ENCODE data around the gene FBXO15.
A peak's percentile ranks its signal among the peaks of the same experiment; 100 is the strongest.

Gene FBXO15

DNA sequence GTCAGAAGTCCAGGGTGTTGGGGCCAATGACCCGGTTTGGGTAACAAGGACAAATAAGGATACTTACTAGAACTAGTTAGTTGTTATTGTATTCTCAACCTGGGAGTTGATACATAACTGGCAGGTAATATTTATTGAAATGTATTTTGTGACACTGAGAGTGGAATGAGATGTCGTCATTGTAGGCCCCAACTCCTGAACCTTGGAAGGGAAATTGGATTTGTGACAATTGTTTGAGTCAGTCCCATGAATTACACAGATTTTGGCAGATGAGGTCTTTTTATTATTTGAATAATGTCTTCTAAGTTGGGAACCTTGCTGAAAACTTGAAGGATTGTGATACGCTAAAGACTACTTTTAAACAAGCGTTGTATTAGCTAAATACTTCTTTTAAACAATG lies 5.7 kb upstream of the FBXO15 start:
- DNase-seq, result no peak

- no peak for DNase-seq
These were observed 5.2 kb upstream of the FBXO15 start for GRCh38 chr18:74152857-74153256.

- no peak for DNase-seq
These were observed 4.6 kb upstream of the FBXO15 start for GRCh38 chr18:74152270-74152669.

GRCh38 chr18:74149878-74150277 lies 2.2 kb upstream of the FBXO15 start:
- DNase-seq, result no peak

GRCh38 chr18:74148543-74149070 lies 973 bp upstream of the FBXO15 start:
- no peak for DNase-seq

- no peak for DNase-seq
These were observed 199 bp downstream of the FBXO15 start for GRCh38 chr18:74147491-74147778.

DNA sequence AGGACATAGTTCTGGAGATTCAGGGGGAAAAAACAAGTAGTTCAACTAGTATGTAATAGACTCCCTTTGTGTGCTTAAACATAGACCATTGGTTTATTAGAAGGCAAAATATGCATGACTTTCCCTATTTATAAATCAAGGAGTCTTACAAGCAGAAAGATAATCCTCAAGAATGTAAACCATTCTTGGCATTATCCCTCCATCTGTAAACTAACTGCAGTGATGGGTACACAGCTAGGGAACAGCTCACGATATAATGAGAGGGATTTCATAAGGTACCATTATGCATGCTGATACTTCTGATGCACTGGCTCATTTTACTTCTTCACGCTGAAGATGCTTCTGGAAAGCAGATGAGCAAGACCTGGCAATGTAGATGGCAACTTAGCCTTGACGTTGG lies 878 bp downstream of the FBXO15 start:
- DNase-seq, result peak in 1 of 3 experiments; percentile 81

DNA sequence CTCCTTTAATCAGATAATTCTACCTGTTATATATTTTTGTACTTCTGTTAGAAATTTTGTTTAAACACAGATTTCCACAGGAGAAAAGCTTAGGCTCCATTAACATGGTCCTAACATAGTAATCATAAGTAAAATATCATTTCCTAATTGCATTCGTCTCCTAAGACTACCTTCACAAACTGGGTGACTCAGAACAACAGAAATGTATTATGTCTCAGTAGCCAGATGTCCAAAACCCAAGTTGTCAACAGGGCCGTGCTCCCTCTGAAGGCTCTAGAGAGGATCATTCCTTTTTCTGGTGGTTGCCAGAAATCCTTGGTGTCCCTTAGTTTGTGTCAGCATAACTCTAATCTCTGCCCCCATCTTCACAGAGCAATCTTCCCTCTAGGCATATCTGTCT lies 5.4 kb downstream of the FBXO15 start:
- no peak for DNase-seq

DNA sequence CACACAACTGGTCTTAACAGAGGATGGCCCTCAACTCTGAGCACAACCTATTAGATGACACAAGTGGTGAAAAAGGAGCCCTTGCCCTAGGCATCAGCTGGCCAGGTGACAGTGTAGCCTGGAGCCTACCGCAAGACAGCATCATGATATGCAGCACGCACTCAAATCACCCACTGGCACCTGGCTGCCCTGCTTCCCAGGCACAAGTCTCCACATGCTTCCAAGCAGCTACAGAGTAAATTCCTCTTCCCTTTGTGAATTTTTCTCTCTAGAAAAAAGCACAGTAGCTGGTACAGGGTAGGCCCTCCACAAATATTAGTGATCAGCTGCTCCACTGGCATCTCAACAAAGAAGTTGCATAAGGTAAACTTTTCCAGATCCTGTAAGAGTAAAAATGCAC lies 6.0 kb downstream of the FBXO15 start:
- DNase-seq, result peak in 1 of 3 experiments; percentile 30

GRCh38 chr18:74140582-74140981 lies 7.1 kb downstream of the FBXO15 start:
- DNase-seq, result no peak

- DNase-seq, result no peak
These were observed 7.7 kb downstream of the FBXO15 start for GRCh38 chr18:74139888-74140287.

GRCh38 chr18:74139411-74139810 lies 8.2 kb downstream of the FBXO15 start:
- no peak for DNase-seq

DNA sequence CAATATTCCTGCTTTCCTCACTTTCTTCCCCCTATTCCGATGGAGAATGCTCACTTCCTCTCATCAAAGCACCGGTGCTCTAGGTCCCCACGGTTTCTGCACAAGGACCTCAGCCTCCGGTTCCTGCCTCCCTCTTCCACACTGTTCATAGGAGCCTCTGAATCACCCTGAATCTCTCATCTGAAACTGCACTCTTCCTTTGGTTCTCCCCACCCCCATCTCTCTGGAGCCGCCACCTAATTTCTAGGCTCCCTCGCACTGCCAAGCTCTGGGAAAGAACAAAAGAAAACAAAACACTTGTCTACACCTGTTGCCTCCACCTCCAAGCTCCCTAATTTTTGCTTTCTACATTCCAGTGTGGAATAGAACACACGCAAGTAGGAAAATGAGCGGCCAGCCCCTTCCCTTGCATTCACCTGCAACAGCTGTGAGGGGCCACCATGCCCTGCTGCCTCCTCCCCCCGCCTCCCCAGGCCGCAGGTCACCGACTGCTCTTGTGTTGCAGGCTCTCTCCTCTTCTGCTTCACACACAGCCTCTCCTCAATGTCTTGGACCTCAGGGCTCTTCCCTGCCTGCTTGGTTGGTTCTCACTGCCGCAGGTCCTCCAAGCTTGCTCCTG lies 9.6 kb downstream of the FBXO15 start:
- DNase-seq, result peak in 2 of 3 experiments; percentile 26 to 43

GRCh38 chr18:74132201-74132600 lies 15.4 kb downstream of the FBXO15 start:
- DNase-seq, result no peak

DNA sequence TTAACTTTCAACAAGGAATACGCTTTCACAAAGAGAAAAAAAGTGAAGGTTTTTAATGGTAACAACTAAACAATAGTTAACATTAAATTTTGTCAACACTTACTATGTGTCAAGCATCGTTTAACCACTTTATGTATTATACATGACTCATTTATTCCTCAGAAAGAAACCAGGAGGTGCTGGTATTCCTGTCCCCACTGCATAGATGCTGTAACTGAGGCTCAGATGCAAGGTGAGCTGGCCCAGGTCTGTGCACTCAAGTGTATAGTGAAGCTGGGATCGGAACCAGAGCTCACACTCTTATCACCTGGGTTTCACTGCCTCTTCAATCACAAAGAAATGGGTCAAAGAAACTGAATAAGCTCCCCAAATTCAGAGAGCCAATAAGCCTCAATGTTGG lies 16.5 kb downstream of the FBXO15 start:
- no peak for DNase-seq

- peak in 1 of 3 experiments; percentile 24 for DNase-seq
These were observed 19.5 kb downstream of the FBXO15 start for GRCh38 chr18:74128159-74128558.

DNA sequence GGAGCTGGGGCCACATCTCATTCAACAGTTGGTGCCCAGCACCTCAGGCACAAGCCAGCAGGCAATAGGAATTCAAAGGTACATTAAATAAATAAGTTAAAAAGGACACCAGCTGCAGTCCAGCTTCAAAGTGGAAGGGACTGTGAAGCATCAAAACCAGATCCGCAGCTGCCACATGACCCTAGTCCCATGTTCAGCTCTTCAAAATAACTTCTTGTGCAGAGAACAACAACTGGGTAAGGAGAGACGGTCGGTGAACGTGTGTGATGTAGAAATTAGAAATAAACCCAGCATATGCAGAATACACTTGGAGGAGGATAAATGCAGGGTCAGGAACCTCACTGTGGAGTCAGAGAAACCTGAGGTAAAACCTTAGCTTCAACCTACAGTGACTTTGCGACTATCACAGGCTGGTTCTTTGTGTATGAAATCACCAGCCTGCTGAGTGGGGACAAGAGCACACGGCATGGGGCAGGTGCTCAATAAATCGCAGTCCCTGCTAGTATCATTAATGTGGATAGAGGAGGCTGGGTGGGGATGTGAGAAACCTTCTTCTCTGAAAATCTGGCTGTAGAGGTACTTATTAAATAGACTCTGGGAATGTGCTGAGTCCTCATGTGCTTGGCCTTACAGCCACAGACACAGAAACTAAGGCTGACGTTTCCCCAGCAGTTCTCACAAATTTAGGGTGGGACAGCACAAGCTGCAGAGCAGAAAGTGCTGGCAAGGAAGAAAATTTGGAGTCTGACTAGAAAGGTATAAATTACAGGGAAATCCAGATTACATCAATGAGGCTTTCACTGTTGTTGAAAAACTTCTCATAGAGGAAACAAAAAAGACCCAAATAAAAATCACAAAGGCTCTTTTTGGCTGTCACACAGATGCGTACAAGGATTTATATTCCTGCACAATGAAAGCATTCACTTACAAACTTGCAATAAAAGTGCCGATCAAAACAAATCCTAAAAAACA lies 20.7 kb downstream of the FBXO15 start:
- DNase-seq, result peak in 2 of 3 experiments; percentile 24 to 62

- no peak for DNase-seq
These were observed 23.0 kb downstream of the FBXO15 start for GRCh38 chr18:74124642-74125041.

DNA sequence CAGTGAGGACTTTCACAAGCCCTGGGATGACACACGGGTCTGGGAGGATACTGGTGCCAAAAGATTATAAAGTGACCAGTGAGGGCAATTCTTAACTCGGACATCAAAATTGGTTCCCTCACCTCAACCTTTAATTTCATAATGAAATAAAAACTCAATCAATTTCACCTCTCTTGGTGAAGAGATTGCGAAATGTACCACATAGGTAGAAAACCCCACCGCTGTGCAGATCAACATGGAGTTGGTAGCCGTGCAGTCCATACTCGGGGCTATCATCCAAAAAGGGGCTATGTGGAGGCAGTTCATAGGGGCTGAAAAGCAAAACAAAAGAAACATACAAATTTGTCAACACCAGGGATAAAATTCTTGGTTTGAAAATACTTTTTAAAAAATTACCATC lies 24.4 kb downstream of the FBXO15 start:
- DNase-seq, result no peak

- peak in 1 of 3 experiments; percentile 77 for DNase-seq
These were observed 30.7 kb downstream of the FBXO15 start for GRCh38 chr18:74116633-74117554.

DNA sequence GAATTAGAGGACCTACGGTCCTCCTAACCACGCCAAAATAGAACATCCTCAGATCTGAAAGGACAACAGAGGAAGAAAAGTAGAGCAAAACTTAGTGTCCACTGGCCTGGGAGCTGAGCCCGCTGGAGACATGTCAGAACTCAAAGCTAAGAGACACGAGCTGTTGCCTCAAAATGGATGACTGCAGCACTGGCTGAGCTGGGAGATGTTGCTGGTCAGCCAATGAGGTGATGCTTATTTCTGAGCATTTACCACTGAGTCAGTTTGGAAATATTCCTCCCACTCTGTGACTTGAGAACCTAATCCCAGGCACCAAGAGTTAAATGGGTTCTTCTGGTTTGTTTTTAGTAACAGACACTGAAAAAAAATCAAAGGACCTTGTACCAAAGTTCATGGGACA lies 32.6 kb downstream of the FBXO15 start:
- no peak for DNase-seq

- DNase-seq, result peak in 1 of 3 experiments; percentile 65
These were observed 33.5 kb downstream of the FBXO15 start for GRCh38 chr18:74114116-74114515.

DNA sequence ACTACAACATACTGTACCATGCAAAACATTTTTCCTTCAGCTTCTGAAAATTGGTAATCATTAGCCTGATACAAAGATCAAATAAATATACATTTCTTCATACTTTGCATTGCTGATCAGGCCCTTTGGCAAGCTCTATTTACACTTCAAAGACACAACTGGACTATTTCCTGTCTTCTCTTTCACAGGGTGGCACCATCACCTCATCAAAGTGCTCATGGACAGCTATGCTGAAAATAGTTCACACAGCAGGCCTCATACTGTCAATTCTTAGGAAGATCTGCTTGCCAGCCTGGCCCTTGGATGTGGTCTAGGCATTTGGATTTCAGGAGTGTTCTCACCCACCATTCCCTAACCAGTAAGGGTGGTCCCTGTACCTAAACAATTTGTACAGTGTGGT lies 33.9 kb downstream of the FBXO15 start:
- peak in 2 of 3 experiments; percentile 53 to 65 for DNase-seq

Measured in NCI-H1417 (cell line).